CD4-positive, alpha-beta T cell treated with Interleukin-6 for 4 hours (primary cell): ENCODE data around the gene HS6ST3.
"Not testable (repeated sequence)": the region's sequence is repeated elsewhere in the genome, so short reads cannot be mapped to it uniquely, and the experiment has no call there.

Source experiments
- DNase-seq: peaks from one replicate; pipeline ENCODE4 v3.0.0-alpha.2; 2020; ENCODE audit warnings: mixed read lengths

The HS6ST3 gene

DNA sequence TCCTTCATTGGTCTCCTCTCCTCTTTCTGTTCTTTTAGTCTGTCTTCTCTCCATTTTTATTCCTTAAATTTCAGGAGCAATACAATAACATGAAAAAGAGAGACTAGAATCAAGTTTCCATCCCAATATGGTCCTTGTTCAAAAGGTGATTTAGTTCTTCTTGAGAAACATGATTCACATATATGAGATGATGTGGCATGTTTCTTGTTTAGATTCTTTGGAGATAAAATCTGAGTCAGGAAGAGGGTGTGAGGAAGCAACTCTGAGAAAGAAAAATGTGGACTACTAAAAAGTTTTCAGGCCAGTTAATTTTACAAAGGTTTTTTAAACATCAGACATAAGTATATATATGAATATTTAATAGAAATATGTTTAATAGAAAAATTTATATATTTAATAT lies 673.0 kb downstream of the HS6ST3 start:
- DNase-seq: no peak

DNA sequence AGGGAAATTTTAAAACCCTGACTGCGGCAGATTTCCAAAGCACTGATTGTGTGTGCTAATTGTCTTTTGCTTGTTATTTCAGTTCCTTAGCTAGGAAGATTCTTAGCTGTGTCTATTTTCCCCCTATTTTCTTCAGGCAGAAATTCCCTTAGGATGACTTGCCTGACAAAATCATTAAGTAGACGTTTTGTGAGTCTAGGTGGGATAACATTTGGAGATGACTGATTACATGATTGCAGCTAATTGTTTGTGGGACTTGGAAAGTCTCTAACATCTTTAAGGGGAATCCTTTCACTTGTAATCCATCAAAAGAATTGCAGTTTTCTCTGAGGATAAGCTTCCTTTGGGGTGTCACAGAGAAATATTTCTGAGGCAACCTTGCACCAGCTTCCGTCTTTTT lies 676.4 kb downstream of the HS6ST3 start:
- DNase-seq: no peak

GRCh38 chr13:96768524-96768923 lies 678.6 kb downstream of the HS6ST3 start:
- DNase-seq: no peak

DNA sequence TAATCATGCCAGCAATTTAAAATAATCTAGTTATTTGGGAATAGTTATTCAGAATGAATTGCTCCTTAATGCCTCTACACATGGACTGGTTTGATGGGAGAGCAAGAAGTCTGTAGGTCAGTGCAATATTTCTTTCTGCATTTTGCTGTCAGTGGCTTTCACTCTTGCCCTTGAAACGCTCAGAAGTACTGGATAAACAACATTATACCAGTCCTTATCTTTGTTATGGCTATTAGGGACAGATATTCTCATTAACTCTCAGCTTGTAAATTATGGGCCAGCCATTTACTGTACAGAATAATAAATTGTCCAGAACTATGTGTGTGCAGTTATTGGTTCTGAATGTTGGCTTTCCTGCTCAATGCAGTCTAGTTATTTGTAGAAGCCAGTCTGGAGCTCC lies 680.0 kb downstream of the HS6ST3 start:
- no peak for DNase-seq

DNA sequence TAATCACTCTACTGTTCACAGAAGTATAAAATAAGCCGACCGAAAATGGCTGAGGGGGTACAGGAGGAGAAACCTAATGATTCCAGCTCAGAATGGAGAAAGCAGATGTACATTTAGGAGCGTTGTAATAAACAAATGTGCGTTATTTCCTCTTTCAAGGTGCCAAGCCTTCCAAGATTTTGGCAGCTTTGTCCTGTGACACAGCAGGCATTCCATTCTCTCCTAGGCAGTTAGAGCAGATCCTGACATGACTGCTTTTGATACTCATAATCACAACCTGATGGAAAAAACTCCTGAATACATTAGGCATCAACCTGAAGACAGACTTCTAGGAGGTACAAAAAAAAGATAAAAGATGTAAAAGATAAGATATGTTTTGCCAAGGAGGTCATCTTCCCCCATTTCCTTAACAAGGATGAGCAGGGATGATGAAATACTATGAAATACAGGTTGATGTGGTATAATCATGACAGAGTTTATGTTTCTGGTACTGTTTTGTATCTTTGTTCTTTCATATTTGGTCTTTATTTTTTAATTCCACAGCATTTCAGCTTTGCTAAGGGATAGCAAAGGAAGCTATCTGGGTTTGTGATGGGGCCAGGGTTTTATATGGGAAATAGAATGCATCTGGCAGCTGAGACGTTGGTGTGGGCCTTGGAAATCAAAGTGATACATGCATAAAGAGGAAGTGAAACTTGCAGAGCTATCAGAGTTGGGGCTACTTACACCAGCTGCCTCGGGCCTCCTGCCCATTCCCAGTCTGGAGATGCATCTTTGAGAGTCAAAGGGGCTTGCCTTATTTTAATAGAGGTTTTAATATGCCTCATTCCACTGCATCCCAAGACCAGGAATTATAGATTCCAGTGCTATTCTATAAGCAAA lies 681.8 kb downstream of the HS6ST3 start:
- no peak for DNase-seq

DNA sequence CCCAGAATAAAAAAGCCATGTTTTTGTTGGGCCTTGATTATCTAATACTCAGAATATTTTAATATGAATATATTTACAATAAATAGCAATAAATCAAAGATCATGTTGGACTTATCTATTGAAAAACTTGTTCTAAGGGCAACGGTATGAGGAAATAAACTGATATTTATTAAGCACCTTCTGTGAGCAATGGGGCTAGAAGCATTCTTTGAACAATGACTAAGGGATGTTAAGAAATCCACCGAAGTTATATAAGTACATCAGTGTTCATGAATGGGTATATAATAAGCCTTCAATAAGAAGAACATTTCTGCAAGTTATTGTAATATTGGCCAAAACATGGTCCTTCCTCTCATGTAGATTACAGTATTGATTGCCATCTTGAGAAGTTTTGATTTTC lies 682.5 kb downstream of the HS6ST3 start:
- no peak for DNase-seq

- not testable (repeated sequence) for DNase-seq
Observed at GRCh38 chr13:96778302-96778701, 688.4 kb downstream of the HS6ST3 start.

- DNase-seq: no peak
Observed at GRCh38 chr13:96779691-96780090, 689.8 kb downstream of the HS6ST3 start.

GRCh38 chr13:96780105-96780504 lies 690.2 kb downstream of the HS6ST3 start:
- no peak for DNase-seq

- no peak for DNase-seq
Observed at GRCh38 chr13:96781141-96781540, 691.2 kb downstream of the HS6ST3 start.

- DNase-seq: no peak
Observed at GRCh38 chr13:96782186-96782585, 692.3 kb downstream of the HS6ST3 start.

DNA sequence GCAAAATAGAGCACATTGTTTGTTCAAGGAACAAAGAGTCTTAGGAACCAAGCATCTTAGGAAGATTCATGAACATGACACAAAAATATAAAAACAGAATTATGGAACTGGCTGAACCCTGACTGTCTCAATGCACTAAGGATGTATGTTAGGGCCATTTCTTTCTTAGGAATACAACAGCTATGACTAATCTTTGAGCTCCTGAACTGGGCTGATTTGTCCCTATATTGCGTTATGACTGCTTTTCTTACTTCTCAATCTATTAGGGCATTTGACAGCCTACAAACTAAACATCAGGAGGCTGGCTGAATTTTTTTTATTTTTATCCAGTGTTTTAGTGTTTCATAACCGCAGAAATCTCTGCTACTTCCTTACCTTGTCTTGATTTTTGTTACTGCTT lies 693.1 kb downstream of the HS6ST3 start:
- no peak for DNase-seq

- DNase-seq: no peak
Observed at GRCh38 chr13:96783511-96783910, 693.6 kb downstream of the HS6ST3 start.

GRCh38 chr13:96785986-96786385 lies 696.1 kb downstream of the HS6ST3 start:
- DNase-seq: no peak

GRCh38 chr13:96792188-96792587 lies 702.3 kb downstream of the HS6ST3 start:
- no peak for DNase-seq

- no peak for DNase-seq
Observed at GRCh38 chr13:96792736-96793403, 703.0 kb downstream of the HS6ST3 start.

- no peak for DNase-seq
Observed at GRCh38 chr13:96793404-96793755, 703.5 kb downstream of the HS6ST3 start.

DNA sequence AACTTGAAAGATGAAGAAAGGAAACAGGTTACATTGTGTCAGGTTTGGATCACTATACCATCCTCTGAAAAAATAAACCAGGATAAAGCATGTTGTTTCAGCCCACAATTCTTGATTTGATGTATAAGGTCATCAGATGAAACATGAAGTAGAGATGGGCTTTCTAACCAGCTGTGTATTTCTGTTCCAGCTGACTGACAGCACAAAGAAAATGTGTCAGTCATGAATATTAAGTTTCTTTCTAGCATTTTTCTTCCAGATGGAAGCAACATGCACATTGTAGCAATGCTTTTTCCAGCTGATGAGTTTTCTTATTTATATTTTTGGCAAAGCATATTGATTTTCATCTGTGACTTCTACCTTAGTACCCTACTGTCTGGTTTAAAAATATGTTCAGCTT lies 704.8 kb downstream of the HS6ST3 start:
- no peak for DNase-seq

GRCh38 chr13:96795670-96796069 lies 705.8 kb downstream of the HS6ST3 start:
- DNase-seq: no peak

DNA sequence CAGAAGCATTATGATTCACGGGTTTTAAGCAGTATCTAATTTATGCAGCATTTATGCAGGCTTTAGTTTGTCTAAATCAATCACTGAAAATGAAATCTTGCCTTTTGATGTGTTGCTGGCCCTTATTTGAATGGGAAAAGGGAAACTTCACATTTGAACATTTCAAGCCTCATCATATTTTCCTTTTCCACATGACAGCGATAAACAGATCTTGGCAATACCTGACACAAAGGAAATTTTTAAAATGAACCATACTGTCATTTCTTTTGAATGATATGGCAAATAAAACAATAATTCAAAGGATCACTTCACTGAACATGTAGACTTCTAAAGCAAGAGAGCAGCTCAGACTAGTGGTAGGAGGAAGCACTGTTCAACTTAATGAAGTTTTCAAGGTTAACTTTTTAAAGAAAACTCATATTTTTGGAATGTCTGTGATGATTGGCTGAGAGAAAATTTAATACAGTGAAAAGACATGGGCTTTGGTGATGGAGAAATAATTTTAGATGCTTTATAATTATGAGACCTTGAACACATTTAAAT lies 706.3 kb downstream of the HS6ST3 start:
- DNase-seq: no peak

DNA sequence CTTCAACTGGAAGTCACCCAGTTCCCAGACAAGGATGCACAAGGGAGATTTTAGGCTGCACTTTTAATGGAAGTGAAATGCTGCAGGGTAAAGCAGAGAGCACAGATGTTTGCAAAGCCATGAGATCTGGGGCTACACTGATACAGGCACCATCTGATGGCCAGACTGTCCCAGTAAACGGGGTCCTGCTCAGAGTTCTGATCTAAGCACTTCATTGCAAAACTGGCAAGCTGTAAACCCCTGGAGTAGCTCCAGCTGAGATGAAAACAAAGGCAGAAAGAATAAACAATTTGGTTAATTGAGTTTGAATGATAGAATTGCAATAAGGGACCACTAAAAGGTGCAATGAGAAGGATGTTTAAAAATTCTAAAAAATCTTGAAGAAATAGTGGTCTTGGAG lies 707.2 kb downstream of the HS6ST3 start:
- DNase-seq: no peak

DNA sequence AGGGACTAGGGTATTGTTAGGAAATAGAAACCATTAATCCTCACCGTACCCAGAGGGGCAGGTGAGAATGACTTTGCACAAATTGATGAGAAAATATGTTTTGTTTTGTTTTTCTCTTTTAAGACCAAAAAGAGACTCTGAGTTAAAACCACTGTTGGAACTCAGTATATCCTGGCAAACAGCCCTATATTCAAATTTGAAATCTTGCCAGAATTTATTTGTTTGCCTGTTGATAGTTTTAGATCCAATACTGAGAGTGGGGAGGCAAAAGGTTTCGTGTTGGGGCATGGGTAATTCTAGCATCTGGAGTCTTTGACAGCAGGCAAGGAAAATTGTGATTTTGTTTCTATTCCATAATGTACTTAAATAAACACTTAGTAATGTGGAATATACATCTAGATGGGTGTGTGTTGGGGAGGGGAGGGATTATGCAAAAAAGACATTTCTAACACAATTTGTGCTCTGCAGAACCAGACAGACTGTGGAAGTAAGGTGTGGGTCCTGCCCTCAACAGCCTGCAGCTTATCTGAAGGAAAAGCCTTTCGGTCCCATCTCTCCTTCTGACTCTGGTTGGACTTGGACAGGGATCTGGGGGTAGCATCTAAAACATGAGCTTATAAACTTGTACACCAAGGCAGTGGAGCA lies 713.7 kb downstream of the HS6ST3 start:
- DNase-seq: no peak

DNA sequence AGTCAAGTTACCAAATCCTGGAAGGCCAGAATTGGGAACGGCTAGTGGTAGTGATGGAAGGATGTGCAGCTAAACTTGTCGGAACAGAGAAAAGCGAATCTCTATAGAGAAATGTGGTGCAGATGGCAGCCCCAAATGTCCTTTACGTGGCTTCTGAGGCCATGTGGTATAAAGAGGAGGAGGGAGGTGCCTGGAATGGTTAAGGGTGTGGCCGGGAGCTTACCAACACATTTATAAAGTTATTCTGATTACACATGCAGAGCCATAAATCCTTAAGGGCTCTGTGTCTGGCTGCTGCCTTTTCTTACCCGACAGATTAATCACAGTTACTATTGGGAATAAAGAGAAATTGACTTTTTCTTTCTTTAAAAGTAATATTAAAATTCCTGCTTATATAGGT lies 714.3 kb downstream of the HS6ST3 start:
- DNase-seq: no peak

- DNase-seq: no peak
Observed at GRCh38 chr13:96806746-96807145, 716.8 kb downstream of the HS6ST3 start.
